Measurements from ENCODE around the gene KCNIP4. TPM values are rescaled to one million over a fixed set of nuclear protein-coding genes. Genes with fewer than 3 reads are reported as not detected.

The KCNIP4 gene
- total and polyA plus RNA-seq, 2 of the 8 experiments (the other 6 are each of a cell fraction or from before 2014, with no cell fraction given): 0.06 TPM; not detected in 1

- Histone ChIP-seq H3K4me2 (ENCODE audit: insufficient read depth in 1 of 2, low read depth in 2 of 2, low read length in 2 of 2) (no peak overlapping the region), H3K4ac (replicated peaks; ENCODE audit: insufficient read length, low read depth, low read length) (no peak overlapping the region), H3K79me2 (ENCODE audit: control insufficient read depth in 1 of 2, insufficient read depth in 2 of 2, low read length in 2 of 2) (no peaks in the 10 kb centered on the region), H2BK5ac (ENCODE audit: low read depth, low read length) (no peak overlapping the region), H2BK12ac (ENCODE audit: low read depth, low read length) (no peak overlapping the region), H2AK5ac (ENCODE audit: low read depth, low read length) (no peak overlapping the region), H4K5ac (ENCODE audit: insufficient read length, low read depth, low read length) (no peak overlapping the region), H3K9me3 (ENCODE audit: insufficient read depth in 2 of 2, low read depth in 1 of 2, low read length in 1 of 2) (no peaks in the 10 kb centered on the region), H2BK120ac (replicated peaks; ENCODE audit: low read depth, low read length) (no peak overlapping the region), H3K18ac (ENCODE audit: extremely low read depth, low read length) (no peak overlapping the region), H4K20me1 (replicated peaks in 1 of 2; ENCODE audit: control insufficient read depth in 1 of 2, insufficient read depth in 2 of 2, low read length in 2 of 2) (no peaks in the 10 kb centered on the region), H4K8ac (ENCODE audit: extremely low read depth, insufficient read depth, low read length) (no peak overlapping the region), H3K4me3 (ENCODE audit: extremely low read depth in 1 of 4, insufficient read depth in 2 of 4, low read depth in 3 of 4, low read length in 4 of 4) (no peak overlapping the region), H3K23ac (ENCODE audit: insufficient read length) (no peak overlapping the region), H3K56ac (replicated peaks; ENCODE audit: insufficient read length, low read depth, low read length) (no peak overlapping the region), H3K79me1 (ENCODE audit: low read depth, low read length) (no peaks in the 10 kb centered on the region), H2BK20ac (ENCODE audit: low read length) (no peak overlapping the region), H3K4me1 (replicated peaks in 1 of 4; ENCODE audit: control insufficient read depth in 3 of 4, insufficient read depth in 4 of 4, low read length in 3 of 4) (no peaks in the 10 kb centered on the region), H3K36me3 (ENCODE audit: control insufficient read depth in 2 of 4, insufficient read depth in 4 of 4, low read length in 3 of 4) (no peaks in the 10 kb centered on the region), H3K27me3 (replicated peaks in 1 of 4; ENCODE audit: control insufficient read depth in 3 of 4, extremely low read depth in 1 of 4, insufficient read depth in 3 of 4, low read length in 3 of 4) (no peaks in the 10 kb centered on the region), H3K27ac (ENCODE audit: low read depth, low read length) (no peak overlapping the region), H4K91ac (replicated peaks; ENCODE audit: insufficient read length, low read length) (no peak overlapping the region), H3K14ac (ENCODE audit: insufficient read length) (no peak overlapping the region), H3K23me2 (ENCODE audit: low read depth, low read length) (no peaks in the 10 kb centered on the region), H3K9ac (replicated peaks in 1 of 4; ENCODE audit: extremely low read depth in 1 of 4, low read depth in 3 of 4, low read length in 3 of 4) (no peak overlapping the region), H2AFZ (ENCODE audit: low read length) (no peak overlapping the region), H2BK15ac (ENCODE audit: low read length) (no peak overlapping the region)
- 91% methylated on average over 3 of the region's 3 CpGs; no CpG with 5 or more reads in 1 of the 2 experiments for WGBS, 2 experiments (ENCODE audit: extremely low coverage in 1 of 2, insufficient coverage in 1 of 2, insufficient read length in 1 of 2, insufficient replicate concordance in 2 of 2, low coverage in 1 of 2, low lambda C conversion rate in 2 of 2, missing lambda C conversion rate in 1 of 2)
- POLR2A ChIA-PET (ENCODE audit: partially characterized antibody): no interaction called here
- no peak for DNase-seq (ENCODE audit: low read depth in 1 of 2, low spot score in 2 of 2)
- no peak for FAIRE-seq
- CTCF ChIA-PET (ENCODE audit: partially characterized antibody): no interaction called here
- no peak for TF ChIP-seq POLR2AphosphoS5 (IDR thresholded peaks at IDR 0.05; ENCODE audit: low read depth, low read length)
- TF ChIP-seq SP1 (IDR thresholded peaks at IDR 0.05; ENCODE audit: low read depth, low read length): no peak
- no peak for TF ChIP-seq PHF8 (conservative IDR thresholded peaks at IDR 0.05; ENCODE audit: low read depth, low read length)
Observed at GRCh38 chr4:20889901-20890300, 1058.7 kb downstream of the KCNIP4 start.

Data from H1 (cell line).